ACHN (cell line): ENCODE measurements around the gene CD226.
A peak's percentile ranks its signal among the peaks of the same experiment; 100 is the strongest.
"Not testable (repeated sequence)": the region's sequence is repeated elsewhere in the genome, so short reads cannot be mapped to it uniquely, and the experiment has no call there.

Experiments
- DNase-seq: peaks from one replicate; pipeline ENCODE4 v3.0.0-alpha.2; 2015
- in situ Hi-C: cut with HindIII; loops from 2 replicates; pipeline ENCODE4 v1.10.0; 2017; ENCODE audit warnings: low sequenced_read_pairs, low pct_ligation_motif_present, low pct_unique_long_range_greater_than_20kb

The CD226 gene

DNA sequence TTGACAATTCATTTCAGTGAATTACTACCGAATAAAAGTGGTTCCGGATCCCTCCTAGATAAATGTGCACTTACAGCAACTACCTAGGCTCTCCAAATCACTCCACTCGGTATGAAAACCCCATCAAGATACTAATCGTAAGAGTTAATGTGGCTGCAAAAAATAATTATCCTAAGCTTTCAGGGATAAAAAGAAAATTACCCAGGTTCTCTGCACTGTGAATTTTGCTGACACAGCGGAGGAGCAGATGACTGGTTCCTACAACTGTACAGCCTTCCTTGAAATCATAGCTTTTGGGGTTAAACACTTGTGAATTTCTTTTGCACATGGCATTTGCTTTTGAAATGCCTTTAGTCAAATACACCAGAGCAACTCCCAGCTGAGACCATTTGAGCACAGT is 104.7 kb downstream of the CD226 start:
- in situ Hi-C loops: no loop called here
- no peak for DNase-seq

- in situ Hi-C loops: no loop called here
- DNase-seq: no peak
Measured at GRCh38 chr18:69841117-69841516, 106.6 kb downstream of the CD226 start.

- in situ Hi-C loops: no loop called here
- DNase-seq: no peak
Measured at GRCh38 chr18:69840445-69840844, 107.2 kb downstream of the CD226 start.

DNA sequence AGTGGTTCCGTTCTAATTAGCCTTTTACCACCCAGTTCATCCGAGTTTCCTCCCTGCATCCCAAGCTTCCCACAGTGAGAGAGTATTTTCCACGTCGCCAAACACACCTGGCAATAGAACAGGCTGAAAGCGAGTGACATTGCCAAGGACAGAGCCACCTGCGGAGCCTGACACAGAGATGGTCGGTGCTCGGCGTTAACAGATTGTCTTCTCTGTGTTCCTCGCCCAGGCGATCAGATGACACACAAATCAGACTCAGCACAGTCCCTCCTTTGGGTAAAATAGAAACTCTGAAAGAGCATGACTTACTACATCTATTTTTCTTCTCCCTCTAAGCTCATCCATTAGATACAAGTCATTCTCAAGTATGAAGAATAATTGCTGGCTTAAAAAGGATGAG is 107.7 kb downstream of the CD226 start:
- no peak for DNase-seq
- in situ Hi-C loops: no loop called here

DNA sequence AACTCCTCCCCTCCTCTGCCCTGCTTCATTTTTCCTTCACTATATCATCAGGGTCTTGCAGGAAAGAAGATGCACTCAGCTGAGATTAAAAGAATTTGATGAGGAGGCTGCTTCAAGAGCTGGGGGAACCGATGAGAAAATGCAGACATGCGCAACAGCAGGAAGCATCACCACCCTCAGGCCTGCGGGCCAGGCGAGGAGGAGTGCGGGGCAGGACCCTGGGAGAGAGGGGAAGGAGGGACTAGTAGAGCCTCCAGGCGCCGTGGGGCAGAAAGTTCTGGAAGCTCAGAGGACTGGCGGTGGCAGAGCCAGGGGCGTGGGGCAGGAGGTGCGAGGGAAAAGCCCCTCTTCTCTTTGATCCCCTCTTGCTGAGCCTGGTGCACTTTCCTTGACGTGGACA is 108.2 kb downstream of the CD226 start:
- in situ Hi-C loops: no loop called here

DNA sequence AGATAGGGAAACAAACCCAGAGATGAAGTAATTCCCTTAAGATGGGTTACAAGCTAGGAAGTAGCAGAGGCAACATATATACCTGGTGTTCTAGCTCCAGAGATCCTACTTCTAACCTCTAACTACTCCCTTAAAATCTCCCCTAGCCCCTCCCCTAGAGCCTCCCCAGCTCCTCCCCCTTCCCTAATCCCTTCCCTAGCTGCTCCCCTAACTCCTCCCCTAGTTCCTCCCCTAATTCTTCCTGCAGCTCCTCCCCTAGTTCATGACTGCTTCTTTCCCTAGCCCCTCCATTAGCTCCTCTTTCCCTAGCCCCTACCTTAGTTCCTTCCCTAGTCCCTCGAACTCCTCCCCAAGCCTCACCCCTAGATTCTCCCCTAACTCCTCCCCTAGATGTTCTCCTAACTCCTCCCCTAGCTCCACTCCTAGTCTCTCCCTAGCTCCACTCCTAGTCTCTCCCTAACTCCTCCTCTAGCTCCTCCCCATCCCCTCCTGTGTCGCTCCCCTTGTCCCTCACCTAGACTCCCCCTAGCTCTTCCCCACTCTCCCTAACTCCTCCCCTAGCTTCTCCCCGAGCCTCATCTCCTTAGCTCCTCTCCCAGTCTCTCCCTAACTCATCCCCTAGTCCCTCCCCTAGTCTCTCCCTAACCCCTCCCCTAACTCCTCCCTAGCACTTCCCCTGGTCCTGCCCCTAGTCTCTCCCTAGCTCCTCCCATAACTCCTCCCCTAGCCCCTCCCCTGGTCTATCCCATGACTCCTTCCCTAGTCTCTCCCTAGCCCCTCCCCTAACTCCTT is 108.9 kb downstream of the CD226 start:
- in situ Hi-C loops: no loop called here
- DNase-seq: peak; percentile 54

More for the DNA sequence above, 108.2 kb downstream of the CD226 start:
- no peak for DNase-seq

DNA sequence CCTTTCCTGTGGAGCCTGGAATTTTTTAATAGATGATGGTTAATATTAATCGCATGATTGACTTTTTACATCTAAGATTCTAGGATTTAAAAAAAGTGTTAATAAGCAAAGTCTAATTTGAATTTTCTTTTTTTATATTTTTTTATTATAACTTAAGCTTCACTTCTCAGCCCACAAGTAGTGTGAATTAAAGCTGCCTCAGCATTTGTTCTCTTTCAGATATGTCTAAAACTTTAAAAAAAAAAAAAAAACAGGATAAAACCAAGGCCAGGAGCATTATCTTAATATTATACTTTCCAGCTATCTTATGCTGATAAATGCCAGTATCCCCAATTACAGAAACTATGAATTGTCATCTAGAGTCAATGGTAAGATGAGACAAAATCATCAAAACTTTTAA is 109.7 kb downstream of the CD226 start:
- DNase-seq: no peak
- in situ Hi-C loops: no loop called here

DNA sequence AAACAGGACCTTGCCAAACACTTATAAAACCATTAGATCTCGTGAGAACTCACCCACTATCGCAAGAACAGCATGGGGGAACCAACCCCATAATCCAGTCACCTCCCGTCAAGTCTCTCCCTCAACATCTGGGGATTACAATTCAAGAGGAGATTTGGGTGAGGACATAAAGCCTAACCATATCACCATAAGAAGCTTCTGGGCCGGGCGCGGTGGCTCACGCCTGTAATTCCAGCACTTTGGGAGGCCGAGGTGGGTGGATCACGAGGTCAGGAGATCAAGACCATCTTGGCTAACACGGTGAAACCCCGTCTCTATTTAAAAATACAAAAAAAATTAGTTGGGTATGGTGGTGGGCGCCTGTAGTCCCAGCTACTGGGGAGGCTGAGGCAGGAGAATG is 112.7 kb downstream of the CD226 start:
- DNase-seq, in situ Hi-C loops: not testable (repeated sequence)

GRCh38 chr18:69830189-69830588 is 117.5 kb downstream of the CD226 start:
- in situ Hi-C loops: no loop called here
- no peak for DNase-seq

GRCh38 chr18:69820538-69820937 is 127.1 kb downstream of the CD226 start:
- in situ Hi-C loops: no loop called here

DNA sequence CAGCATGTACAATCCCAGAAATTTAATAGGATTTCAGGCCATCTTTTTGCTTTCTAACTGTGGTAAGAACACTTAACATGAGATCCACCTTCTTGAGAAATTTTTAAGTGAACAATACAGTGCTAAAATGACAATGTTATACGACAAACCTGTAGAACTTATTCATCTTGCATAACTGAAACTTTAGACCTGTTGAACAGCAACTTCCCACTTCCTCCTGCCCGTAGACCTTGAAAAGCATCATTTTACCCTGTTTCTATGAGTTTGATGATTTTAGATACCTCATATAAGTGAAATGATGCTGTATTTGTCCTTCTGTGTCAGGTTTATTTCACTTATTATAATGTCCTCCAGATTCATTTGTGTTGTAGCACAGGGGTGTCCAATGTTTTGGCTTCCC is 128.2 kb downstream of the CD226 start:
- in situ Hi-C loops: no loop called here

More at GRCh38 chr18:69820538-69820937, 127.1 kb downstream of the CD226 start:
- no peak for DNase-seq

GRCh38 chr18:69817335-69817940 is 130.2 kb downstream of the CD226 start:
- DNase-seq: no peak
- in situ Hi-C loops: no loop called here

More for the DNA sequence above, 128.2 kb downstream of the CD226 start:
- DNase-seq: no peak

DNA sequence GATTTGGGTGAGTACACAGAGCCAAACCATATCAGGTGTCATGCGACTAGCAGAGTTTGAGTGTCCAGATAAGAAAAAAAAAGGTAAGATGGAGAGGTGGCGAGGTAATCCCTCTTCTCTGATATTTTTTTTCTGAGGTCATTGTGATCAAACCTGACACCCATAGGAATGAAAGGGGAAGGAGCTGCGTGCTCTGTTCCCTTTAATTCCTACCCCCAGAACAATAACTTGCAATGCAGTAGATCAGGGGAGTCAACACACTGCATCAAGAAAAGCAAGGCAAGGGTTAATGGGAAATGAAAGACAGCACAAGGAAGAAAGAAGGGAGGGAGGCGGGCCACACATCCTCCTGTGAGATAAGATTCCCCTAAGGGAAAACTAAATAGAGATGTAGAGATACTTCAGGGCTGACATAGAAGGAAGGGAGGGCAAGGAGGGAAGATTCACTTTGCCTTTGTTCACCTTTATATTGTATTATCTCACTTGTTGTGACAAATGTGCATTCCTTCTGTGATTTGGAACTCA is 132.8 kb downstream of the CD226 start:
- in situ Hi-C loops: no loop called here
- no peak for DNase-seq

DNA sequence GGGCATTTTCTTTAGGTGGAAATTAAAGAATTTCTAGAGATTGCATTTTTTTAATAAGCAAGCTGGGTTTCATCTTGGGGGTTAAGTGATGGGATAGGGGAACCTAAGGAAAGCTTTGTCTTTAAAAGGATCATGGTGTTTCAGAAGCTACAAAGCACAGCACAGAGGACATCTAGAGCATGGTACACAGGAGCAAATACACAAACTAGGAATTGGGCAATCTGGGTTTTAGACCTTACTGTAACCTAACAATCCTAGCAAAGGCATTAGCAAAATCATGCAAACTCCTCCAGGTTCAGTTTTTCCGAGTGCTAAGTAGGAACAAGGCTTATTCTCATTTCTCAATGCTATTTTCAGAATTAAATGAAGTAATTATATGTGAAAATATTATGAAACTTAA is 134.1 kb downstream of the CD226 start:
- in situ Hi-C loops: no loop called here
- DNase-seq: no peak

DNA sequence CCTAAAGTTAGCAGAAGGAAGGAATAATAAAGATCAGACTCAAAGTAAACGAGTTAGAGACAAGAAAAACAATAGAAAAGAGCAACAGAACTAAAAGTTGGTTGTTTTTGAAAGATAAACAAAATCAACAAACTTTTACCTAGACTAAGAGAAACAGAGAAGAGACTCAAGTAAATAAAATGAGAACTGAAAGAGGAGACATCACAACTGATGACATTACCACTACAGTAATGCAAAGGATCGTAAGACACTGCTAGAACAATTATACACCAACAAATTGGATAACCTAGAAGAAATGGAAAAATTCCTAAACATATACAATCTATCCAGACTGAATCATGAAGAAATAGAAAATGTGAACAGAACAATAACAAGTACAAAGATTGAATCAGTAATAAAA is 139.3 kb downstream of the CD226 start:
- in situ Hi-C loops: no loop called here
- DNase-seq: no peak

- in situ Hi-C loops: no loop called here
- no peak for DNase-seq
Measured at GRCh38 chr18:69804776-69805501, 142.7 kb downstream of the CD226 start.
